ENCODE data around the gene ZC3H12D.

ZC3H12D gene

GRCh38 chr6:149473080-149474052 lies 11.4 kb downstream of the ZC3H12D start:
- no peak for TF ChIP-seq ZFP3 (CRISPR knock-in tag; IDR thresholded peaks at IDR 0.05)
- no peak for ATAC-seq

DNA sequence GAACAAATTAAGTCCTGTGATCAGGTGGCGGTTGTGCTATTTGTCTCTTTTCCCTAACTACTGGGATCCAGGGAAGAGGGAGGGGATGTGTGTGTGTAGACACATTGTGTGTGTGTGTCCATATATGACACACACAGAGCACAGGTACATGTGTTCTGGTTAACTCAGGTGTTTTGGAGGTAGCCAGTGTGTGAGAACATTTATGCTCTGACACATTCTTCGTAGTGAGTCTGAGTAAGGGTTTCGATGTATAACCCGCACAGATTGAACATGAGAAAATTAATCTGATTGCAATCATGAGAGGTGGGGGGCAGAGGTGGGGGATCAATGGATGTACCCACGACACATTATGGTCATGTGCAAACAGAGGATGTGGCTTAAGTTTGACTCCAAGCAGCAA lies 12.6 kb downstream of the ZC3H12D start:
- no peak for TF ChIP-seq ESRRG (CRISPR knock-in tag; IDR thresholded peaks at IDR 0.05)
- TF ChIP-seq CREB5 (CRISPR knock-in tag; IDR thresholded peaks at IDR 0.05; ENCODE audit: low read depth), result no peak
- TF ChIP-seq ZFP30 (CRISPR knock-in tag; IDR thresholded peaks at IDR 0.05), result no peak
- TF ChIP-seq ZNF70 (CRISPR knock-in tag; IDR thresholded peaks at IDR 0.05), result no peak
- no peak for TF ChIP-seq OSR1 (CRISPR knock-in tag; IDR thresholded peaks at IDR 0.05)
- TF ChIP-seq ZC3H10 (CRISPR knock-in tag; IDR thresholded peaks at IDR 0.05), result no peak
- TF ChIP-seq TCF4 (CRISPR knock-in tag; IDR thresholded peaks at IDR 0.05; ENCODE audit: borderline replicate concordance), result no peak
- no peak for TF ChIP-seq ARNTL (CRISPR knock-in tag; IDR thresholded peaks at IDR 0.05; ENCODE audit: borderline replicate concordance, low read depth)
- TF ChIP-seq ISL1 (CRISPR knock-in tag; IDR thresholded peaks at IDR 0.05), result no peak

GRCh38 chr6:149471801-149472200 lies 13.0 kb downstream of the ZC3H12D start:
- no peak for TF ChIP-seq TCF4 (CRISPR knock-in tag; IDR thresholded peaks at IDR 0.05; ENCODE audit: borderline replicate concordance)
- TF ChIP-seq PPARA (CRISPR knock-in tag; IDR thresholded peaks at IDR 0.05; ENCODE audit: borderline replicate concordance), result no peak
- no peak for TF ChIP-seq ZNF70 (CRISPR knock-in tag; IDR thresholded peaks at IDR 0.05)
- no peak for TF ChIP-seq ISL1 (CRISPR knock-in tag; IDR thresholded peaks at IDR 0.05)
- TF ChIP-seq GLIS3 (CRISPR knock-in tag; IDR thresholded peaks at IDR 0.05), result no peak
- TF ChIP-seq CSDC2 (CRISPR knock-in tag; IDR thresholded peaks at IDR 0.05), result no peak
- no peak for TF ChIP-seq ZFP30 (CRISPR knock-in tag; IDR thresholded peaks at IDR 0.05)
- TF ChIP-seq ZFP3 (CRISPR knock-in tag; IDR thresholded peaks at IDR 0.05), result no peak
- no peak for TF ChIP-seq PATZ1 (CRISPR knock-in tag; IDR thresholded peaks at IDR 0.05; ENCODE audit: borderline replicate concordance)
- TF ChIP-seq ZC3H10 (CRISPR knock-in tag; IDR thresholded peaks at IDR 0.05), result no peak
- TF ChIP-seq TSHZ2 (CRISPR knock-in tag; IDR thresholded peaks at IDR 0.05), result no peak
- no peak for TF ChIP-seq ZNF565 (CRISPR knock-in tag; conservative IDR thresholded peaks at IDR 0.05; ENCODE audit: low read depth)
- no peak for TF ChIP-seq OSR1 (CRISPR knock-in tag; IDR thresholded peaks at IDR 0.05)
- TF ChIP-seq SNAI2 (CRISPR knock-in tag; IDR thresholded peaks at IDR 0.05), result no peak
- TF ChIP-seq TOX (CRISPR knock-in tag; IDR thresholded peaks at IDR 0.05; ENCODE audit: borderline replicate concordance), result no peak
- no peak for TF ChIP-seq CREB5 (CRISPR knock-in tag; IDR thresholded peaks at IDR 0.05; ENCODE audit: low read depth)
- no peak for TF ChIP-seq RARB (CRISPR knock-in tag; IDR thresholded peaks at IDR 0.05)
- TF ChIP-seq CSRNP3 (CRISPR knock-in tag; IDR thresholded peaks at IDR 0.05), result no peak
- TF ChIP-seq BACH2 (CRISPR knock-in tag; IDR thresholded peaks at IDR 0.05; ENCODE audit: borderline replicate concordance), result no peak
- TF ChIP-seq ZNF8 (CRISPR knock-in tag; IDR thresholded peaks at IDR 0.05), result no peak
- ATAC-seq, result no peak

More for the DNA sequence above, 12.6 kb downstream of the ZC3H12D start:
- no peak for ATAC-seq

Measured in SK-N-SH treated with all-trans-retinoic acid at 6 μM for 48 hours (cell line).